Heart right ventricle (tissue), 16 donors: Measurements from ENCODE around the gene AQP1. TPM values are rescaled to one million over a fixed set of nuclear protein-coding genes. Genes with fewer than 3 reads are reported as not detected.
A peak's percentile ranks its signal among the peaks of the same experiment; 100 is the strongest.

Source experiments
- ATAC-seq, 8 donors: fragments of 200-7000 bp; cut with Tn5 transposase; one replicate each; pipeline ENCODE4 v1.9.1; 2020; ENCODE audit warnings: mild to moderate bottlenecking in 8 of 8, moderate library complexity in 8 of 8, moderate number of reproducible peaks in 1 of 8
- DNase-seq, 2 donors: peaks; one replicate each; pipeline ENCODE4 v3.0.0-alpha.2; 2020
- H3K27ac ChIP-seq, 10 donors: fragments of 200-600 bp; sonication (generic) in 2 of 10; one replicate each; pipeline versions ENCODE4 v1.5.0 to v1.8.0; 2020 to 2022; ENCODE audit warnings: mild to moderate bottlenecking in 3 of 10
- H3K27me3 ChIP-seq, 7 donors: fragments of 200-600 bp; one replicate each; pipeline ENCODE4 v1.8.0; 2021 to 2022; ENCODE audit warnings: mild to moderate bottlenecking in 2 of 7
- H3K36me3 ChIP-seq, 9 donors: fragments of 200-600 bp; sonication (generic) in 1 of 9; one replicate each; pipeline versions ENCODE4 v1.5.0 to v1.8.0; 2020 to 2022; ENCODE audit warnings: mild to moderate bottlenecking in 2 of 9
- H3K4me1 ChIP-seq, 9 donors: fragments of 200-600 bp; sonication (generic) in 1 of 9; one replicate each; pipeline versions ENCODE4 v1.5.0 to v1.8.0; 2020 to 2022; ENCODE audit warnings: mild to moderate bottlenecking in 4 of 9
- H3K4me3 ChIP-seq, 10 donors: fragments of 200-600 bp; sonication (generic) in 2 of 10; one replicate each; pipeline versions ENCODE4 v1.5.0 to v1.8.0; 2020 to 2022; ENCODE audit warnings: mild to moderate bottlenecking in 7 of 10, moderate library complexity in 2 of 10
- H3K9me3 ChIP-seq, 11 donors: fragments of 200-600 bp in 10 of 11; sonication (generic) in 2 of 11; one replicate each; pipeline versions ENCODE4 v1.5.0 to v1.8.0; 2013 to 2022; ENCODE audit warnings: mild to moderate bottlenecking in 2 of 11, control low read depth in 1 of 11, moderate library complexity in 1 of 11
- WGBS, 2 donors: extraction: QIAGEN DNeasy Blood & Tissue Kit; methylation state at CpG; one replicate each; pipeline ENCODE4 v1.1.7; 2013; ENCODE audit warnings: inconsistent platforms in 1 of 2; 5-methylcytosine and 5-hydroxymethylcytosine counted together
- intact Hi-C, 10 donors: fragments of 100-400 bp; cut with DNase I; formaldehyde crosslinking; loops; one replicate each; pipeline versions ENCODE4 v1.11.1 to v1.14.2; 2022
- polyA plus RNA-seq, 2 donors: library from polyadenylated mRNA; stranded (reverse); fragments of 200-250 nt; gene quantifications; one replicate each; pipeline ENCODE4 v1.2.3, GENCODE V29; 2013
- total RNA-seq, 10 donors: library from RNA; stranded (reverse); fragmentation: NEBNext Ultra II Directional in 3 of 10; extraction: Animal tissue kit (Norgen Biotek cat#: 25700) in 3 of 10; gene quantifications; one replicate each; pipeline versions ENCODE4 v1.2.1 to v1.2.4, GENCODE V29; 2021 to 2023
- TF ChIP-seq, protein P1 (sequence below), 9 donors: fragments of 200-600 bp; sonication (generic) in 2 of 9; IDR thresholded peaks; one replicate each; pipeline versions ENCODE4 v1.5.0 to v1.8.0; 2021 to 2022; ENCODE audit warnings: antibody characterized with exemption in 9 of 9, mild to moderate bottlenecking in 5 of 9, moderate library complexity in 1 of 9
- donor health status: Arrhythmogenic right ventricular cardiomyopathy.
- donor health status: ischemic (EF 13 %, LVEDD 7.1; RV severe dilation, severe dysfunction).
- donor health status: healthy with polysubstance abuse.
- donor health status: DM: no; HTN: yes; CAD: no.
- donor health status: DM: no; HTN: no; CAD: no.
- donor health status: ischemic (EF 25% LVEDD 6.9; RV normal size, moderate dysfunction).
- donor health status: ischemic (EF 25% LVEDD 5.7; RV mildly dilated, moderate dysfunction).
- donor health status: healthy.
- donor health status: DM: yes; HTN: yes; CAD: no.
- donor health status: Ischemic cardiomyopathy.
- donor health status: ischemic (EF 35%, LVEDD 5.7; RV mildly dilated, moderate dysfunction).
- donor health status: nonischemic (EF 11% LVEDD 7.7; RV severe dilation, severe dysfunction).
- donor health status: DM: yes; HTN: yes; CAD: no.
- donor health status: PGD.
- donor health status: ischemic (EF 29% LVEDD 5.4; RV normal size, mild dysfunction).
- donor health status: nonischemic (EF 23%, LVEDD 6.1; RV moderate dilation, normal function).

AQP1 gene
- total and polyA plus RNA-seq, 12 donors = 101 to 274 (median 182) TPM

DNA sequence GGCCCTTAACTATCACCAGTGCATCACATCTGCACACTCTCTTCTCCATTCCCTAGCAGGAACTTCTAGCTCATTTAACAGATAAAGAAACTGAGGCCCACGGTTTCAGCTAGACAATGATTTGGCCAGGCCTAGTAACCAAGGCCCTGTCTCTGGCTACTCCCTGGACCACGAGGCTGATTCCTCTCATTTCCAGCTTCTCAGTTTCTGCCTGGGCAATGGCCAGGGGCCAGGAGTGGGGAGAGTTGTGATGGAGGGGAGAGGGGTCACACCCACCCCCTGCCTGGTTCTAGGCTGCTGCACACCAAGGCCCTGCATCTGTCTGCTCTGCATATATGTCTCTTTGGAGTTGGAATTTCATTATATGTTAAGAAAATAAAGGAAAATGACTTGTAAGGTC, 13.5 kb downstream of the AQP1 start:
- H3K27me3 ChIP-seq = no peaks in the 10 kb centered on the region
- WGBS, 2 donors = 54 to 74% methylated on average over 2 of the region's 2 CpGs
- DNase-seq = no peak
- H3K4me1 ChIP-seq = peaks cover 21 to 35% (median 33%) of the 10 kb centered on the region in 9 donors
- H3K4me3 ChIP-seq = no peak overlapping the region
- no peak for ATAC-seq
- peaks cover 0 to 51% (median 17%) of the 10 kb centered on the region in 9 donors for H3K36me3 ChIP-seq
- H3K9me3 ChIP-seq = peaks cover 0 to 8% (median 0%) of the 10 kb centered on the region in 11 donors
- TF ChIP-seq, protein P1, sequence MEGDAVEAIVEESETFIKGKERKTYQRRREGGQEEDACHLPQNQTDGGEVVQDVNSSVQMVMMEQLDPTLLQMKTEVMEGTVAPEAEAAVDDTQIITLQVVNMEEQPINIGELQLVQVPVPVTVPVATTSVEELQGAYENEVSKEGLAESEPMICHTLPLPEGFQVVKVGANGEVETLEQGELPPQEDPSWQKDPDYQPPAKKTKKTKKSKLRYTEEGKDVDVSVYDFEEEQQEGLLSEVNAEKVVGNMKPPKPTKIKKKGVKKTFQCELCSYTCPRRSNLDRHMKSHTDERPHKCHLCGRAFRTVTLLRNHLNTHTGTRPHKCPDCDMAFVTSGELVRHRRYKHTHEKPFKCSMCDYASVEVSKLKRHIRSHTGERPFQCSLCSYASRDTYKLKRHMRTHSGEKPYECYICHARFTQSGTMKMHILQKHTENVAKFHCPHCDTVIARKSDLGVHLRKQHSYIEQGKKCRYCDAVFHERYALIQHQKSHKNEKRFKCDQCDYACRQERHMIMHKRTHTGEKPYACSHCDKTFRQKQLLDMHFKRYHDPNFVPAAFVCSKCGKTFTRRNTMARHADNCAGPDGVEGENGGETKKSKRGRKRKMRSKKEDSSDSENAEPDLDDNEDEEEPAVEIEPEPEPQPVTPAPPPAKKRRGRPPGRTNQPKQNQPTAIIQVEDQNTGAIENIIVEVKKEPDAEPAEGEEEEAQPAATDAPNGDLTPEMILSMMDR (IDR thresholded peaks at IDR 0.05) = no peak
- intact Hi-C loops = no loop called here
- H3K27ac ChIP-seq = no peak overlapping the region

DNA sequence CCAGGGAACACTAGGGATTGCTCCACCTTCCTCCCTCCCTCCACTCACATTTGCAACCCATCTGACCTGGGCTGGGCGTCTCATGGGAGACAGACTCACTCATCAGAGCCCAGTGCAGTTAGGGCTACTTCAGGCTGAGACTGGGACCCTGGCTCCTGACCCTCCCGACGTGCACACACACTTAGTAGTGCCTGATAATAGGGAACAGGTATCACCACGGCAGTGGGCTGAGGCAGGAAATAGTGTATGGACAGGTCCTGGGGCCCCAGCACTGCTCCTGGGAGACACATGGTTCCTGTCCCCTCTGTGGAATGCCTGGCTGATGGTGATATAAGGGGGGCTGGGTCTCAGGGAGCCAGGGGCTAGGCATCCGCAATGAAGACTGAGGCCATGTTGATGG, 14.3 kb downstream of the AQP1 start:
- ATAC-seq (no peak), DNase-seq (peak in 1 of 2 donors; percentile 9)
- Histone ChIP-seq H3K27me3 (no peaks in the 10 kb centered on the region), H3K36me3 (peaks cover 0 to 51% (median 17%) of the 10 kb centered on the region in 9 donors), H3K9me3 (peaks cover 0 to 8% (median 0%) of the 10 kb centered on the region in 11 donors), H3K27ac (peak overlapping the region in 1 of 10 donors; percentile 21), H3K4me3 (no peak overlapping the region), H3K4me1 (peaks cover 16 to 35% (median 31%) of the 10 kb centered on the region in 9 donors)
- 57 to 61% methylated on average over 5 of the region's 5 CpGs for WGBS, 2 donors
- intact Hi-C loops = no loop called here
- TF ChIP-seq, protein P1 (IDR thresholded peaks at IDR 0.05) = no peak

DNA sequence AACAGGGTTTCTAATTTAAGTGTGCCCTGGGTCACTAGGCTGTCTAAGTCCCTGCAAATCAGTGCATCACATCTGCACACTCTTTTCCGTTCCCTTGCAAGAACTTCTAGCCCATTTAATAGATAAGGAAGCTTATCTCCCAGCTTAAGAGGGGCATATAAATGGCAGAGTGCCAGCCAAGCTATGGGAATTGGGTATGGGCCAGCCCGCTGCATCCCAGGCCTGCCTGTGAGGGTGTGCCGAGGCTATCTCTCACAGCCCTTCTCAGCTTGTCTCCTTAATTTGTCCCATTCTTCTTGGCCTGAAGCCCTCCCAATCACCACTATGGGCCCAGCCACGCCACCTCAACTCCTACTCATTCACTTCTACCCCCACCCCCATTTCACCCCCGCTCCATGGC, 14.7 kb downstream of the AQP1 start:
- intact Hi-C loops = no loop called here
- H3K36me3 ChIP-seq = peaks cover 0 to 51% (median 17%) of the 10 kb centered on the region in 9 donors
- 70 to 83% methylated on average over 5 of the region's 5 CpGs for WGBS, 2 donors
- DNase-seq (peak in 1 of 2 donors; percentile 6), ATAC-seq (no peak)
- TF ChIP-seq, protein P1 (IDR thresholded peaks at IDR 0.05) = no peak
- no peak overlapping the region for H3K4me3 ChIP-seq
- H3K27ac ChIP-seq = no peak overlapping the region
- peaks cover 0 to 8% (median 0%) of the 10 kb centered on the region in 11 donors for H3K9me3 ChIP-seq
- H3K4me1 ChIP-seq = peaks cover 16 to 35% (median 31%) of the 10 kb centered on the region in 9 donors
- no peaks in the 10 kb centered on the region for H3K27me3 ChIP-seq

DNA sequence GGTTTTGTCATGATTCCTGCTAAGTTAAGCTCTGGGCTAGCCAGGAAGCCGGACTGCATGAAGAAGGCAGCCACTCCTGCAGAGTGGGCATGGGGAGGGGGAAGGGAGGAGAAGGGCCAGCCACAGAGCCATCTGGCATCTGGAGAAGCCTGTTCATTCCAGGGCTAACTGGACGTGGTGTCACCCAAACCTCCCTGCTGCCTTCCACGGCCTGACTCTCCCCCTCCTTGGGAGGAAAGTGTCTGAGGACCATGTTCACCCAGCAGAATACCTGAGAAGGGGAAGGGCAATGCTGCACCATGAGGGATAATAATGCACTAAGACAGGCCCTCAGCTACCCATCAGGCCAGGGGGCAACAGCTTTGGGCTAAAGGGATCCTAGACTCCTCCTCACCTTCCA, 15.4 kb downstream of the AQP1 start:
- intact Hi-C loops = no loop called here
- peak in 1 of 2 donors; percentile 6 for DNase-seq
- H3K36me3 ChIP-seq = peaks cover 0 to 47% (median 17%) of the 10 kb centered on the region in 9 donors

More for the DNA sequence above, 15.4 kb downstream of the AQP1 start:
- no peak for ATAC-seq
- WGBS, 2 donors = 85 to 90% methylated on average over 3 of the region's 3 CpGs
- TF ChIP-seq, protein P1 (IDR thresholded peaks at IDR 0.05) = no peak
- Histone ChIP-seq H3K9me3 (peaks cover 0 to 8% (median 0%) of the 10 kb centered on the region in 11 donors), H3K4me3 (no peak overlapping the region), H3K4me1 (peaks cover 12 to 35% (median 31%) of the 10 kb centered on the region in 9 donors), H3K27me3 (no peaks in the 10 kb centered on the region), H3K27ac (no peak overlapping the region)
